ENCODE measurements around the gene PRKG1. TPM values are rescaled to one million over a fixed set of nuclear protein-coding genes. Genes with fewer than 3 reads are reported as not detected.

The PRKG1 gene
- total and polyA plus RNA-seq, 2 experiments from 2014 or later: 10.7 to 21.8 TPM

DNA sequence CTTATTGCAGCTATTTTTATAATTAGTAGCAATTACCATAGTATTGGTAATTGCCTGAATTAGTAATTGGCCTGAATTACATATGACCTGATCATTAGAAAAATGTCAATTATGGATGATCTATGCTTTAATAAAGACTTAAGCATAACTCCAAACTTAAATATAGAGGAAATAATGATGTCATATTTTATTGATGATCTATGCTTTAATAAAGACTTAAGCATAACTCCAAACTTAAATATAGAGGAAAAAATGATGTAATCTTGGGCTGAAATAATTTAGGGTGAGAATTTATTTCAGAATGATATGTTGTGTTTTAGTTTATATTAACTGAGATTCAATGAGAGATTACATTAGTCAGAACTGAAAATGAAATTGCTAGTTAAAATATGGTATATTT is 973.8 kb downstream of the PRKG1 start:
- H3K79me2 ChIP-seq (ENCODE audit: insufficient read depth): no peaks in the 10 kb centered on the region
- H3K27me3 ChIP-seq (replicated peaks; ENCODE audit: insufficient read depth): no peaks in the 10 kb centered on the region
- no peaks in the 10 kb centered on the region for H3F3A ChIP-seq (ENCODE audit: insufficient read depth)
- no peak for TF ChIP-seq EZH2phosphoT487 (IDR thresholded peaks at IDR 0.05; ENCODE audit: insufficient read depth, low read depth)
- no peak for TF ChIP-seq EZH2 (IDR thresholded peaks at IDR 0.05; ENCODE audit: insufficient read depth, poor library complexity, severe bottlenecking)
- H3K27ac ChIP-seq: no peak overlapping the region
- no peaks in the 10 kb centered on the region for H4K20me1 ChIP-seq (ENCODE audit: insufficient read depth)
- H3K4me2 ChIP-seq (ENCODE audit: unreplicated experiment): no peak overlapping the region
- no peaks in the 10 kb centered on the region for H3K36me3 ChIP-seq (ENCODE audit: low read depth)
- in situ Hi-C loops (cut with MboI): no loop called here
- no peak overlapping the region for H3K9ac ChIP-seq
- H3K4me1 ChIP-seq (ENCODE audit: insufficient read depth): no peaks in the 10 kb centered on the region
- no peaks in the 10 kb centered on the region for H3K9me2 ChIP-seq (ENCODE audit: insufficient read depth)
- DNase-seq: no peak
- H2AFZ ChIP-seq: no peak overlapping the region
- H3K4me3 ChIP-seq: no peak overlapping the region
- no peaks in the 10 kb centered on the region for H3K9me3 ChIP-seq (ENCODE audit: low read depth)

DNA sequence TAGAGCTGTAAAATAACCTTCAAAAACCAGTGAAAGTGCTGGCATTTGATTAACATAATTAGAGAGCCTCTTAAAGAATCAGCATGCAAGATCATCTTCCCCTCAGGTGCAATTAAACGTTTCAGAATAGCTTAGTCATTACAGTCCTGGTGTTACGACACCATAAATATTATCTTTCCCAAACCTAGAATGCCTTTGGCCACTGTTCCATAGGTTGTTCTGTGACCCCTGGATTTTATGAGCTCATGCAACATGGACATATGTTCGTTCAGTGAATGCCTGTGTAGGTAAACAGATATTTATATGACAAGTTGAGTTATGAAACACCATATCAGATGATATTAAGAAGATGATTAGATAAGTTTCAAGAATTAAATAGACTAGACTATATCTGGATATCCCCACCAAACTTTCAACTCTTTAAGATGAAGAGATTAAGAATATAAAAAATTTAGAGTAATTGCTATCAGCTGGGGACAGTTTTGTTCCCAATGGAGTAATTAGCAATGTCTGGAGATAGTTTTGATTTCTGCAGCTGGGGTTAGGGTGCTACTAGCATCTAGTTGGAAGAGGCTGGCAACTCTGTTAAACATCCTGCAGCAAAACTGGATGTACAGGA is 976.3 kb downstream of the PRKG1 start:
- no peaks in the 10 kb centered on the region for H3K9me2 ChIP-seq (ENCODE audit: insufficient read depth)
- no peaks in the 10 kb centered on the region for H3F3A ChIP-seq (ENCODE audit: insufficient read depth)
- no peak overlapping the region for H3K4me2 ChIP-seq (ENCODE audit: unreplicated experiment)
- TF ChIP-seq EZH2phosphoT487 (IDR thresholded peaks at IDR 0.05; ENCODE audit: insufficient read depth, low read depth) (no peak), EZH2 (IDR thresholded peaks at IDR 0.05; ENCODE audit: insufficient read depth, poor library complexity, severe bottlenecking) (no peak)
- H3K4me1 ChIP-seq (ENCODE audit: insufficient read depth): no peaks in the 10 kb centered on the region; the same call in 1 of the 2 replicates
- no peaks in the 10 kb centered on the region for H3K27me3 ChIP-seq (replicated peaks; ENCODE audit: insufficient read depth)
- WGBS, 2 experiments (ENCODE audit: low coverage in 1 of 2, low lambda C conversion rate in 2 of 2, missing lambda C conversion rate in 2 of 2): 80 to 81% methylated on average over 3 of the region's 3 CpGs
- no peak overlapping the region for H3K27ac ChIP-seq
- no peaks in the 10 kb centered on the region for H4K20me1 ChIP-seq (ENCODE audit: insufficient read depth)
- no peaks in the 10 kb centered on the region for H3K36me3 ChIP-seq (ENCODE audit: low read depth)
- H3K4me3 ChIP-seq: no peak overlapping the region
- DNase-seq: no peak
- no peaks in the 10 kb centered on the region for H3K9me3 ChIP-seq (ENCODE audit: low read depth)
- no peak overlapping the region for H2AFZ ChIP-seq
- H3K9ac ChIP-seq: no peak overlapping the region
- in situ Hi-C loops (cut with MboI): no loop called here
- H3K79me2 ChIP-seq (ENCODE audit: insufficient read depth): no peaks in the 10 kb centered on the region

DNA sequence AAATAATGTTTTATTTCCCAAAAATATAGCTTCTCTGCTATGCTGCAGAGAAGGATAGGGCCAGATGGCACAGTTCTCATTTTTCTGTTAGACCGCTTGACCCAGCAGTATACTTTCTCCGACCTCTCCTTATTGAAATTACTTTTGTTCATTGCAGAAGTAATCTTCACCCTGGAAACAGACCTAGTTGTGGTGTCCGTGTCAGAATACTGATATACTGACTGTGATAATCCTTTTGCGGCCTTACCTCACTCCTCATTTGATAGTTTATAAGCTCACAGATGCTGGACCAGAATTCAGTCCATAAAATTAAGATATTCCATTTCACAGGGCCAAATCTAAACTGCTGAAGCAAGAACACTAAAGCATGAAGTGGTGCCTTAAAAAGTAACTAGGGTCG is 979.2 kb downstream of the PRKG1 start:
- H3K4me2 ChIP-seq (ENCODE audit: unreplicated experiment): no peak overlapping the region
- no peak overlapping the region for H2AFZ ChIP-seq
- H3K4me1 ChIP-seq (ENCODE audit: insufficient read depth): no peaks in the 10 kb centered on the region; the same call in 1 of the 2 replicates
- no peak overlapping the region for H3K4me3 ChIP-seq
- no peak overlapping the region for H3K9ac ChIP-seq
- 78 to 80% methylated on average over 5 of the region's 5 CpGs for WGBS, 2 experiments (ENCODE audit: low coverage in 1 of 2, low lambda C conversion rate in 2 of 2, missing lambda C conversion rate in 2 of 2)
- DNase-seq: no peak
- H3K27me3 ChIP-seq (replicated peaks; ENCODE audit: insufficient read depth): no peaks in the 10 kb centered on the region
- in situ Hi-C loops (cut with MboI): no loop called here
- H3K79me2 ChIP-seq (ENCODE audit: insufficient read depth): no peaks in the 10 kb centered on the region
- H4K20me1 ChIP-seq (ENCODE audit: insufficient read depth): no peaks in the 10 kb centered on the region
- no peaks in the 10 kb centered on the region for H3K9me2 ChIP-seq (ENCODE audit: insufficient read depth)
- H3F3A ChIP-seq (ENCODE audit: insufficient read depth): no peaks in the 10 kb centered on the region
- H3K9me3 ChIP-seq (ENCODE audit: low read depth): no peaks in the 10 kb centered on the region
- no peak overlapping the region for H3K27ac ChIP-seq
- TF ChIP-seq EZH2 (IDR thresholded peaks at IDR 0.05; ENCODE audit: insufficient read depth, poor library complexity, severe bottlenecking): no peak
- no peak for TF ChIP-seq EZH2phosphoT487 (IDR thresholded peaks at IDR 0.05; ENCODE audit: insufficient read depth, low read depth)
- H3K36me3 ChIP-seq (ENCODE audit: low read depth): no peaks in the 10 kb centered on the region

DNA sequence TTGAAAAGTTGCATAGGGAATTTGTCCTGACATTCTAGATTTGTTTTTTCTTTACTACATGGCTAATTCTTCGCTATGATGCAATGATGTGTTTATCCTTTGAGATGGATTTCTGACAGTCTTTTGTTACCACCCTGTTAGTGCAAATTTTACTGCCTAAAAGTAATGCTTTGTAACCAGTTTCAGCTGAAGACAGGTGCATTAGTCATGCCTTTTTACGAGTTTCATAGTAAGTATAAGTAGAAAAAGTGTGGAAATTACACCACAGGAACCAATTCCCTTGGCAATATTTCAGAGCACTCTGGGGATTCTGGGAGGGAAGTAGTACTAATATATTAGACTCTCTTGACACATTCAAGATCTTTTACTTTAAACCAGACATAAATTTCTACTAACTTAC is 982.0 kb downstream of the PRKG1 start:
- no peak overlapping the region for H3K4me2 ChIP-seq (ENCODE audit: unreplicated experiment)
- no peaks in the 10 kb centered on the region for H3K9me3 ChIP-seq (ENCODE audit: low read depth)
- no peaks in the 10 kb centered on the region for H3K36me3 ChIP-seq (ENCODE audit: low read depth)
- no peaks in the 10 kb centered on the region for H3F3A ChIP-seq (ENCODE audit: insufficient read depth)
- no peaks in the 10 kb centered on the region for H3K79me2 ChIP-seq (ENCODE audit: insufficient read depth)
- no peaks in the 10 kb centered on the region for H3K9me2 ChIP-seq (ENCODE audit: insufficient read depth)
- no peak overlapping the region for H3K9ac ChIP-seq
- DNase-seq: no peak
- WGBS, 2 experiments (ENCODE audit: low coverage in 1 of 2, low lambda C conversion rate in 2 of 2, missing lambda C conversion rate in 2 of 2): 82 to 88% methylated on average over 2 of the region's 2 CpGs
- H3K27me3 ChIP-seq (replicated peaks; ENCODE audit: insufficient read depth): no peaks in the 10 kb centered on the region
- in situ Hi-C loops (cut with MboI): no loop called here
- TF ChIP-seq EZH2 (IDR thresholded peaks at IDR 0.05; ENCODE audit: insufficient read depth, poor library complexity, severe bottlenecking): no peak
- no peaks in the 10 kb centered on the region for H4K20me1 ChIP-seq (ENCODE audit: insufficient read depth)
- H3K27ac ChIP-seq: no peak overlapping the region
- H2AFZ ChIP-seq: no peak overlapping the region
- H3K4me1 ChIP-seq (ENCODE audit: insufficient read depth): no peaks in the 10 kb centered on the region; the same call in 1 of the 2 replicates
- H3K4me3 ChIP-seq: no peak overlapping the region

DNA sequence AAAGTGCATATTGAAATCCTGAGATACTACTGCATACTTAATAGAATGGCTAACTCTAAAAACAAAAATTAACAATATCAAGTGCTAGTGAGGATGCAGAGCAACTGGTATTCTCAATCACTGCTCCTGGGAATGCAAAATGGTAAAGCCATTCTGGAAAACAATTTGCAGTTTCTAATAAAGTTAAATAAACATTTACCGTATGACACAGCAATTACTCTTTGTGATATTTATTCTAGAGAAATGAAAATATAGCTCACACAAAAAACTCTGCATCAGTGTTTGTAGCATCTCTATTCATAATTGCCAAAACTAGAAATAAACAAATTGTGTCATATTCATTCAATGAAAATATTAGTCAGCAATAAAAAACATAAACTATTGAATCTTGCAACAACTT is 984.8 kb downstream of the PRKG1 start:
- H3K9ac ChIP-seq: no peak overlapping the region
- H3K4me1 ChIP-seq (ENCODE audit: insufficient read depth): no peaks in the 10 kb centered on the region; the same call in 1 of the 2 replicates
- in situ Hi-C loops (cut with MboI): no loop called here
- no peak for DNase-seq
- no peaks in the 10 kb centered on the region for H3K79me2 ChIP-seq (ENCODE audit: insufficient read depth)
- H3K9me3 ChIP-seq (ENCODE audit: low read depth): no peaks in the 10 kb centered on the region
- no peaks in the 10 kb centered on the region for H3K36me3 ChIP-seq (ENCODE audit: low read depth)
- H2AFZ ChIP-seq: no peak overlapping the region
- no peaks in the 10 kb centered on the region for H3K9me2 ChIP-seq (ENCODE audit: insufficient read depth)
- no peaks in the 10 kb centered on the region for H3F3A ChIP-seq (ENCODE audit: insufficient read depth)
- no peak overlapping the region for H3K4me2 ChIP-seq (ENCODE audit: unreplicated experiment)
- 95 to 100% methylated on average over 1 of the region's 1 CpG for WGBS, 2 experiments (ENCODE audit: low coverage in 1 of 2, low lambda C conversion rate in 2 of 2, missing lambda C conversion rate in 2 of 2)
- no peak overlapping the region for H3K27ac ChIP-seq
- H3K27me3 ChIP-seq (replicated peaks; ENCODE audit: insufficient read depth): no peaks in the 10 kb centered on the region
- H4K20me1 ChIP-seq (ENCODE audit: insufficient read depth): no peaks in the 10 kb centered on the region
- H3K4me3 ChIP-seq: no peak overlapping the region
- no peak for TF ChIP-seq EZH2 (IDR thresholded peaks at IDR 0.05; ENCODE audit: insufficient read depth, poor library complexity, severe bottlenecking)
- TF ChIP-seq EZH2phosphoT487 (IDR thresholded peaks at IDR 0.05; ENCODE audit: insufficient read depth, low read depth): no peak

All from GM23248 (cell line).